ENCODE results near the gene APLP1. TPM values are rescaled to one million over a fixed set of nuclear protein-coding genes. Genes with fewer than 3 reads are reported as not detected.
A peak's percentile ranks its signal among the peaks of the same experiment; 100 is the strongest.

APLP1 gene
- total RNA-seq, 1 experiment from 2014 or later = 15.5 TPM

DNA sequence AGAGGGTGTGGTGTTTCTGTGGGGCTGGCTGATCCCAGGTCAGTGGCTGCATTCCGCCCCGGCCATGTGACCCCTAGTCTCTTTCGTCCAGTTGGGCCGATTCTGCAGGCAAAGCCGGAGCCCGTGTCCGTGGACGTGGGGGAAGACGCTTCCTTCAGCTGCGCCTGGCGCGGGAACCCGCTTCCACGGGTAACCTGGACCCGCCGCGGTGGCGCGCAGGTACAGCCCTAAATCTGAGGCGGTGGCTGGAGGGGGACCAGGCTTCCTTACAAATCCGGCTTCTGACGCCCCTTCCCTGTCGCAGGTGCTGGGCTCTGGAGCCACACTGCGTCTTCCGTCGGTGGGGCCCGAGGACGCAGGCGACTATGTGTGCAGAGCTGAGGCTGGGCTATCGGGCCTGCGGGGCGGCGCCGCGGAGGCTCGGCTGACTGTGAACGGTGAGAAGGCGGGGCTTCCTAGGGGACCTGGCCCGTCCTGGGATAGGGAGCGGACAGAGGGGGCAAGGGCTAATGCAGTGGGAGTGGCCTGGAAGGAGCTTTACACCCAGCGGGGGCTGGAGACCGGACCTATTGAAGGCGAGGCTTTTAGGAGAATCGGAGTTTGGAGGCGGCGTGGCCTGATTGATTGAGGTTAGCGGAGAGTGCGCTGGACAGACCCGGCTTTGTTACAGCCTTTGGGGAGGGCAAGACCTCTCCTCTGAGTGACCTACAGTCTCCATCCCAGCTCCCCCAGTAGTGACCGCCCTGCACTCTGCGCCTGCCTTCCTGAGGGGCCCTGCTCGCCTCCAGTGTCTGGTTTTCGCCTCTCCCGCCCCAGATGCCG lies 7.3 kb upstream of the APLP1 start (continued):
- TF ChIP-seq, protein P1, sequence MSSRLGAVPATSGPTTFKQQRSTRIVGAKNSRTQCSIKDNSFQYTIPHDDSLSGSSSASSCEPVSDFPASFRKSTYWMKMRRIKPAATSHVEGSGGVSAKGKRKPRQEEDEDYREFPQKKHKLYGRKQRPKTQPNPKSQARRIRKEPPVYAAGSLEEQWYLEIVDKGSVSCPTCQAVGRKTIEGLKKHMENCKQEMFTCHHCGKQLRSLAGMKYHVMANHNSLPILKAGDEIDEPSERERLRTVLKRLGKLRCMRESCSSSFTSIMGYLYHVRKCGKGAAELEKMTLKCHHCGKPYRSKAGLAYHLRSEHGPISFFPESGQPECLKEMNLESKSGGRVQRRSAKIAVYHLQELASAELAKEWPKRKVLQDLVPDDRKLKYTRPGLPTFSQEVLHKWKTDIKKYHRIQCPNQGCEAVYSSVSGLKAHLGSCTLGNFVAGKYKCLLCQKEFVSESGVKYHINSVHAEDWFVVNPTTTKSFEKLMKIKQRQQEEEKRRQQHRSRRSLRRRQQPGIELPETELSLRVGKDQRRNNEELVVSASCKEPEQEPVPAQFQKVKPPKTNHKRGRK (CRISPR knock-in tag; IDR thresholded peaks at IDR 0.05; ENCODE audit: borderline replicate concordance) = no peak
- TF ChIP-seq, protein P2, sequence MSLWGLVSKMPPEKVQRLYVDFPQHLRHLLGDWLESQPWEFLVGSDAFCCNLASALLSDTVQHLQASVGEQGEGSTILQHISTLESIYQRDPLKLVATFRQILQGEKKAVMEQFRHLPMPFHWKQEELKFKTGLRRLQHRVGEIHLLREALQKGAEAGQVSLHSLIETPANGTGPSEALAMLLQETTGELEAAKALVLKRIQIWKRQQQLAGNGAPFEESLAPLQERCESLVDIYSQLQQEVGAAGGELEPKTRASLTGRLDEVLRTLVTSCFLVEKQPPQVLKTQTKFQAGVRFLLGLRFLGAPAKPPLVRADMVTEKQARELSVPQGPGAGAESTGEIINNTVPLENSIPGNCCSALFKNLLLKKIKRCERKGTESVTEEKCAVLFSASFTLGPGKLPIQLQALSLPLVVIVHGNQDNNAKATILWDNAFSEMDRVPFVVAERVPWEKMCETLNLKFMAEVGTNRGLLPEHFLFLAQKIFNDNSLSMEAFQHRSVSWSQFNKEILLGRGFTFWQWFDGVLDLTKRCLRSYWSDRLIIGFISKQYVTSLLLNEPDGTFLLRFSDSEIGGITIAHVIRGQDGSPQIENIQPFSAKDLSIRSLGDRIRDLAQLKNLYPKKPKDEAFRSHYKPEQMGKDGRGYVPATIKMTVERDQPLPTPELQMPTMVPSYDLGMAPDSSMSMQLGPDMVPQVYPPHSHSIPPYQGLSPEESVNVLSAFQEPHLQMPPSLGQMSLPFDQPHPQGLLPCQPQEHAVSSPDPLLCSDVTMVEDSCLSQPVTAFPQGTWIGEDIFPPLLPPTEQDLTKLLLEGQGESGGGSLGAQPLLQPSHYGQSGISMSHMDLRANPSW (CRISPR knock-in tag; conservative IDR thresholded peaks at IDR 0.05; ENCODE audit: low read depth) = no peak
- TF ChIP-seq, protein P3, sequence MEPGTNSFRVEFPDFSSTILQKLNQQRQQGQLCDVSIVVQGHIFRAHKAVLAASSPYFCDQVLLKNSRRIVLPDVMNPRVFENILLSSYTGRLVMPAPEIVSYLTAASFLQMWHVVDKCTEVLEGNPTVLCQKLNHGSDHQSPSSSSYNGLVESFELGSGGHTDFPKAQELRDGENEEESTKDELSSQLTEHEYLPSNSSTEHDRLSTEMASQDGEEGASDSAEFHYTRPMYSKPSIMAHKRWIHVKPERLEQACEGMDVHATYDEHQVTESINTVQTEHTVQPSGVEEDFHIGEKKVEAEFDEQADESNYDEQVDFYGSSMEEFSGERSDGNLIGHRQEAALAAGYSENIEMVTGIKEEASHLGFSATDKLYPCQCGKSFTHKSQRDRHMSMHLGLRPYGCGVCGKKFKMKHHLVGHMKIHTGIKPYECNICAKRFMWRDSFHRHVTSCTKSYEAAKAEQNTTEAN (CRISPR knock-in tag; IDR thresholded peaks at IDR 0.05) = no peak
- TF ChIP-seq ATF1 (CRISPR knock-in tag; IDR thresholded peaks at IDR 0.05) (no peak), JAZF1 (CRISPR knock-in tag; IDR thresholded peaks at IDR 0.05) (no peak), ZNF396 (CRISPR knock-in tag; IDR thresholded peaks at IDR 0.05; ENCODE audit: borderline replicate concordance) (no peak), NR3C1 (CRISPR knock-in tag; conservative IDR thresholded peaks at IDR 0.05; ENCODE audit: low read depth) (no peak), NFYB (CRISPR knock-in tag; conservative IDR thresholded peaks at IDR 0.05; ENCODE audit: low read depth) (no peak), ZNF317 (CRISPR knock-in tag; IDR thresholded peaks at IDR 0.05; ENCODE audit: borderline replicate concordance, low read depth) (no peak)
- TF ChIP-seq, protein P4, sequence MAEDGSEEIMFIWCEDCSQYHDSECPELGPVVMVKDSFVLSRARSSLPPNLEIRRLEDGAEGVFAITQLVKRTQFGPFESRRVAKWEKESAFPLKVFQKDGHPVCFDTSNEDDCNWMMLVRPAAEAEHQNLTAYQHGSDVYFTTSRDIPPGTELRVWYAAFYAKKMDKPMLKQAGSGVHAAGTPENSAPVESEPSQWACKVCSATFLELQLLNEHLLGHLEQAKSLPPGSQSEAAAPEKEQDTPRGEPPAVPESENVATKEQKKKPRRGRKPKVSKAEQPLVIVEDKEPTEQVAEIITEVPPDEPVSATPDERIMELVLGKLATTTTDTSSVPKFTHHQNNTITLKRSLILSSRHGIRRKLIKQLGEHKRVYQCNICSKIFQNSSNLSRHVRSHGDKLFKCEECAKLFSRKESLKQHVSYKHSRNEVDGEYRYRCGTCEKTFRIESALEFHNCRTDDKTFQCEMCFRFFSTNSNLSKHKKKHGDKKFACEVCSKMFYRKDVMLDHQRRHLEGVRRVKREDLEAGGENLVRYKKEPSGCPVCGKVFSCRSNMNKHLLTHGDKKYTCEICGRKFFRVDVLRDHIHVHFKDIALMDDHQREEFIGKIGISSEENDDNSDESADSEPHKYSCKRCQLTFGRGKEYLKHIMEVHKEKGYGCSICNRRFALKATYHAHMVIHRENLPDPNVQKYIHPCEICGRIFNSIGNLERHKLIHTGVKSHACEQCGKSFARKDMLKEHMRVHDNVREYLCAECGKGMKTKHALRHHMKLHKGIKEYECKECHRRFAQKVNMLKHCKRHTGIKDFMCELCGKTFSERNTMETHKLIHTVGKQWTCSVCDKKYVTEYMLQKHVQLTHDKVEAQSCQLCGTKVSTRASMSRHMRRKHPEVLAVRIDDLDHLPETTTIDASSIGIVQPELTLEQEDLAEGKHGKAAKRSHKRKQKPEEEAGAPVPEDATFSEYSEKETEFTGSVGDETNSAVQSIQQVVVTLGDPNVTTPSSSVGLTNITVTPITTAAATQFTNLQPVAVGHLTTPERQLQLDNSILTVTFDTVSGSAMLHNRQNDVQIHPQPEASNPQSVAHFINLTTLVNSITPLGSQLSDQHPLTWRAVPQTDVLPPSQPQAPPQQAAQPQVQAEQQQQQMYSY (CRISPR knock-in tag; IDR thresholded peaks at IDR 0.05) = peak; percentile 58; the same call in 1 of the 2 replicates
- TF ChIP-seq, protein P5, sequence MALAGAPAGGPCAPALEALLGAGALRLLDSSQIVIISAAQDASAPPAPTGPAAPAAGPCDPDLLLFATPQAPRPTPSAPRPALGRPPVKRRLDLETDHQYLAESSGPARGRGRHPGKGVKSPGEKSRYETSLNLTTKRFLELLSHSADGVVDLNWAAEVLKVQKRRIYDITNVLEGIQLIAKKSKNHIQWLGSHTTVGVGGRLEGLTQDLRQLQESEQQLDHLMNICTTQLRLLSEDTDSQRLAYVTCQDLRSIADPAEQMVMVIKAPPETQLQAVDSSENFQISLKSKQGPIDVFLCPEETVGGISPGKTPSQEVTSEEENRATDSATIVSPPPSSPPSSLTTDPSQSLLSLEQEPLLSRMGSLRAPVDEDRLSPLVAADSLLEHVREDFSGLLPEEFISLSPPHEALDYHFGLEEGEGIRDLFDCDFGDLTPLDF (CRISPR knock-in tag; IDR thresholded peaks at IDR 0.05) = no peak
- TF ChIP-seq, protein P6, sequence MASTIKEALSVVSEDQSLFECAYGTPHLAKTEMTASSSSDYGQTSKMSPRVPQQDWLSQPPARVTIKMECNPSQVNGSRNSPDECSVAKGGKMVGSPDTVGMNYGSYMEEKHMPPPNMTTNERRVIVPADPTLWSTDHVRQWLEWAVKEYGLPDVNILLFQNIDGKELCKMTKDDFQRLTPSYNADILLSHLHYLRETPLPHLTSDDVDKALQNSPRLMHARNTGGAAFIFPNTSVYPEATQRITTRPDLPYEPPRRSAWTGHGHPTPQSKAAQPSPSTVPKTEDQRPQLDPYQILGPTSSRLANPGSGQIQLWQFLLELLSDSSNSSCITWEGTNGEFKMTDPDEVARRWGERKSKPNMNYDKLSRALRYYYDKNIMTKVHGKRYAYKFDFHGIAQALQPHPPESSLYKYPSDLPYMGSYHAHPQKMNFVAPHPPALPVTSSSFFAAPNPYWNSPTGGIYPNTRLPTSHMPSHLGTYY (CRISPR knock-in tag; IDR thresholded peaks at IDR 0.05) = no peak
- TF ChIP-seq, protein P7, sequence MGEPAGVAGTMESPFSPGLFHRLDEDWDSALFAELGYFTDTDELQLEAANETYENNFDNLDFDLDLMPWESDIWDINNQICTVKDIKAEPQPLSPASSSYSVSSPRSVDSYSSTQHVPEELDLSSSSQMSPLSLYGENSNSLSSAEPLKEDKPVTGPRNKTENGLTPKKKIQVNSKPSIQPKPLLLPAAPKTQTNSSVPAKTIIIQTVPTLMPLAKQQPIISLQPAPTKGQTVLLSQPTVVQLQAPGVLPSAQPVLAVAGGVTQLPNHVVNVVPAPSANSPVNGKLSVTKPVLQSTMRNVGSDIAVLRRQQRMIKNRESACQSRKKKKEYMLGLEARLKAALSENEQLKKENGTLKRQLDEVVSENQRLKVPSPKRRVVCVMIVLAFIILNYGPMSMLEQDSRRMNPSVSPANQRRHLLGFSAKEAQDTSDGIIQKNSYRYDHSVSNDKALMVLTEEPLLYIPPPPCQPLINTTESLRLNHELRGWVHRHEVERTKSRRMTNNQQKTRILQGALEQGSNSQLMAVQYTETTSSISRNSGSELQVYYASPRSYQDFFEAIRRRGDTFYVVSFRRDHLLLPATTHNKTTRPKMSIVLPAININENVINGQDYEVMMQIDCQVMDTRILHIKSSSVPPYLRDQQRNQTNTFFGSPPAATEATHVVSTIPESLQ (CRISPR knock-in tag; IDR thresholded peaks at IDR 0.05) = no peak
- TF ChIP-seq, protein P8, sequence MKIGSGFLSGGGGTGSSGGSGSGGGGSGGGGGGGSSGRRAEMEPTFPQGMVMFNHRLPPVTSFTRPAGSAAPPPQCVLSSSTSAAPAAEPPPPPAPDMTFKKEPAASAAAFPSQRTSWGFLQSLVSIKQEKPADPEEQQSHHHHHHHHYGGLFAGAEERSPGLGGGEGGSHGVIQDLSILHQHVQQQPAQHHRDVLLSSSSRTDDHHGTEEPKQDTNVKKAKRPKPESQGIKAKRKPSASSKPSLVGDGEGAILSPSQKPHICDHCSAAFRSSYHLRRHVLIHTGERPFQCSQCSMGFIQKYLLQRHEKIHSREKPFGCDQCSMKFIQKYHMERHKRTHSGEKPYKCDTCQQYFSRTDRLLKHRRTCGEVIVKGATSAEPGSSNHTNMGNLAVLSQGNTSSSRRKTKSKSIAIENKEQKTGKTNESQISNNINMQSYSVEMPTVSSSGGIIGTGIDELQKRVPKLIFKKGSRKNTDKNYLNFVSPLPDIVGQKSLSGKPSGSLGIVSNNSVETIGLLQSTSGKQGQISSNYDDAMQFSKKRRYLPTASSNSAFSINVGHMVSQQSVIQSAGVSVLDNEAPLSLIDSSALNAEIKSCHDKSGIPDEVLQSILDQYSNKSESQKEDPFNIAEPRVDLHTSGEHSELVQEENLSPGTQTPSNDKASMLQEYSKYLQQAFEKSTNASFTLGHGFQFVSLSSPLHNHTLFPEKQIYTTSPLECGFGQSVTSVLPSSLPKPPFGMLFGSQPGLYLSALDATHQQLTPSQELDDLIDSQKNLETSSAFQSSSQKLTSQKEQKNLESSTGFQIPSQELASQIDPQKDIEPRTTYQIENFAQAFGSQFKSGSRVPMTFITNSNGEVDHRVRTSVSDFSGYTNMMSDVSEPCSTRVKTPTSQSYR (CRISPR knock-in tag; IDR thresholded peaks at IDR 0.05) = no peak
- TF ChIP-seq, protein P9, sequence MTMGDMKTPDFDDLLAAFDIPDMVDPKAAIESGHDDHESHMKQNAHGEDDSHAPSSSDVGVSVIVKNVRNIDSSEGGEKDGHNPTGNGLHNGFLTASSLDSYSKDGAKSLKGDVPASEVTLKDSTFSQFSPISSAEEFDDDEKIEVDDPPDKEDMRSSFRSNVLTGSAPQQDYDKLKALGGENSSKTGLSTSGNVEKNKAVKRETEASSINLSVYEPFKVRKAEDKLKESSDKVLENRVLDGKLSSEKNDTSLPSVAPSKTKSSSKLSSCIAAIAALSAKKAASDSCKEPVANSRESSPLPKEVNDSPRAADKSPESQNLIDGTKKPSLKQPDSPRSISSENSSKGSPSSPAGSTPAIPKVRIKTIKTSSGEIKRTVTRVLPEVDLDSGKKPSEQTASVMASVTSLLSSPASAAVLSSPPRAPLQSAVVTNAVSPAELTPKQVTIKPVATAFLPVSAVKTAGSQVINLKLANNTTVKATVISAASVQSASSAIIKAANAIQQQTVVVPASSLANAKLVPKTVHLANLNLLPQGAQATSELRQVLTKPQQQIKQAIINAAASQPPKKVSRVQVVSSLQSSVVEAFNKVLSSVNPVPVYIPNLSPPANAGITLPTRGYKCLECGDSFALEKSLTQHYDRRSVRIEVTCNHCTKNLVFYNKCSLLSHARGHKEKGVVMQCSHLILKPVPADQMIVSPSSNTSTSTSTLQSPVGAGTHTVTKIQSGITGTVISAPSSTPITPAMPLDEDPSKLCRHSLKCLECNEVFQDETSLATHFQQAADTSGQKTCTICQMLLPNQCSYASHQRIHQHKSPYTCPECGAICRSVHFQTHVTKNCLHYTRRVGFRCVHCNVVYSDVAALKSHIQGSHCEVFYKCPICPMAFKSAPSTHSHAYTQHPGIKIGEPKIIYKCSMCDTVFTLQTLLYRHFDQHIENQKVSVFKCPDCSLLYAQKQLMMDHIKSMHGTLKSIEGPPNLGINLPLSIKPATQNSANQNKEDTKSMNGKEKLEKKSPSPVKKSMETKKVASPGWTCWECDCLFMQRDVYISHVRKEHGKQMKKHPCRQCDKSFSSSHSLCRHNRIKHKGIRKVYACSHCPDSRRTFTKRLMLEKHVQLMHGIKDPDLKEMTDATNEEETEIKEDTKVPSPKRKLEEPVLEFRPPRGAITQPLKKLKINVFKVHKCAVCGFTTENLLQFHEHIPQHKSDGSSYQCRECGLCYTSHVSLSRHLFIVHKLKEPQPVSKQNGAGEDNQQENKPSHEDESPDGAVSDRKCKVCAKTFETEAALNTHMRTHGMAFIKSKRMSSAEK (CRISPR knock-in tag; IDR thresholded peaks at IDR 0.05; ENCODE audit: borderline replicate concordance) = no peak

Data from WTC11 (cell line).